SK-N-SH treated with all-trans-retinoic acid at 6 μM for 48 hours (cell line): ENCODE results near the gene SLC4A11.

ENCODE experiments used
- ARNTL ChIP-seq: fragments of 450-650 bp; formaldehyde crosslinking; IDR thresholded peaks from 2 replicates; pipeline ENCODE4 v1.5.0; 2020; ENCODE audit warnings: low read depth, mild to moderate bottlenecking, moderate library complexity, borderline replicate concordance
- BACH2 ChIP-seq: fragments of 250-450 bp; sonication (Bioruptor Pico); IDR thresholded peaks from 2 replicates; pipeline ENCODE4 v1.9.0; 2021; ENCODE audit warnings: mild to moderate bottlenecking, borderline replicate concordance
- CSDC2 ChIP-seq: fragments of 250-450 bp; sonication (Bioruptor Pico); IDR thresholded peaks from 2 replicates; pipeline ENCODE4 v1.5.0; 2020; ENCODE audit warnings: mild to moderate bottlenecking, moderate library complexity
- ESRRG ChIP-seq: fragments of 250-450 bp; sonication (Bioruptor Pico); IDR thresholded peaks from 2 replicates; pipeline ENCODE4 v1.6.1; 2021; ENCODE audit warnings: mild to moderate bottlenecking
- GLIS3 ChIP-seq: fragments of 250-450 bp; sonication (Bioruptor Pico); IDR thresholded peaks from 2 replicates; pipeline ENCODE4 v1.5.0; 2020; ENCODE audit warnings: mild to moderate bottlenecking, moderate library complexity
- OSR1 ChIP-seq: fragments of 250-450 bp; sonication (Bioruptor Pico); IDR thresholded peaks from 2 replicates; pipeline ENCODE4 v1.8.0; 2022; ENCODE audit warnings: moderate library complexity, mild to moderate bottlenecking, inconsistent platforms
- PPARA ChIP-seq: fragments of 250-450 bp; sonication (Bioruptor Pico); IDR thresholded peaks from 2 replicates; pipeline ENCODE4 v1.5.0; 2020; ENCODE audit warnings: mild to moderate bottlenecking, borderline replicate concordance
- RARB ChIP-seq: fragments of 250-450 bp; sonication (Bioruptor Pico); IDR thresholded peaks from 2 replicates; pipeline ENCODE4 v1.8.0; 2021; ENCODE audit warnings: mild to moderate bottlenecking, moderate library complexity
- ZFP3 ChIP-seq: fragments of 250-450 bp; sonication (Bioruptor Pico); IDR thresholded peaks from 2 replicates; pipeline ENCODE4 v1.5.0; 2020; ENCODE audit warnings: mild to moderate bottlenecking, moderate library complexity
- ZFP30 ChIP-seq: fragments of 450-650 bp; formaldehyde crosslinking; IDR thresholded peaks from 2 replicates; pipeline ENCODE4 v1.5.0; 2022; ENCODE audit warnings: mild to moderate bottlenecking, moderate library complexity
- TF ChIP-seq, protein P1 (sequence below): fragments of 250-450 bp; sonication (Bioruptor Pico); IDR thresholded peaks from 2 replicates; pipeline ENCODE4 v1.5.0; 2020; ENCODE audit warnings: mild to moderate bottlenecking, moderate library complexity
- TF ChIP-seq, protein P2 (sequence below): fragments of 250-450 bp; sonication (Bioruptor Pico); IDR thresholded peaks from 2 replicates; pipeline ENCODE4 v1.8.0; 2020; ENCODE audit warnings: mild to moderate bottlenecking, moderate library complexity, borderline replicate concordance

DNA sequence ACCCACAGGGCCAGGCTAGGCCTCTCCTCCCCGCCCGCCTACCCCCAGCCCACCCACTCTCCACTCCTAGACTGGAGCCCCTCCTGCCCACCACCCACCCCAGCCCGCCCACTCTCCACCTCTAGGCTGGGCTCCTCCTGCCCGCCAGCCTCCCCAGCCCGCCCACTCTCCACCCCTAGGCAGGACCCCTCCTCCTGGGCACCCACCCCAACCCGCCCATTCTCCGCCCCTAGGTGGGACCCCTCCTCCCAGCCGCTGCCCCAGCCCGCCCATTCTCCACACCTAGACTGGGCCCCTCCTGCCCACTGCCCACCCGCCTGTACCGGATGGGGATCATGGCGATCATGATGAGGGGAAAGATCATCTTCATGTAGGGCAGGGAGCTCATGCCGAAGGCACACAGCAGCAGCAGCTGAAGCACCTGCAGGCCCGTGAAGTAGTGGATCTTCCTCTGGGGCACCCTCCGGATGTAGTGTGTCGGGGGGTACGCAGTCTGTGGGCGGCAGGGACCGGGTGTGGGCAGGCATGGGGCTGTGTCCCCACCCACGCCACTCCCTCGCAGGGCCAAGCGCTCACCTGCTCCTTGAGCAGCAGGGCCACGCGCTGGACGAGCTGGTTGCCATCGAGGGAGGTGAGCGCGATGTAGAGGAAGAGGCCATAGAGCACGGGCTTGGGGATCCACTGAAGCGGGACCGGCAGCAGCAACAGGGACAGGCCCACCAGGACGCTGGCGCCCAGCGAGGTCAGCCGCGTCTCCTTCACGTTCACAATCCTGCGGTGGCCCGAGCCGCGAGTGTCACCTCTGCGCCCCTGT lies 10.8 kb downstream of the SLC4A11 start:
- TF ChIP-seq, protein P1, sequence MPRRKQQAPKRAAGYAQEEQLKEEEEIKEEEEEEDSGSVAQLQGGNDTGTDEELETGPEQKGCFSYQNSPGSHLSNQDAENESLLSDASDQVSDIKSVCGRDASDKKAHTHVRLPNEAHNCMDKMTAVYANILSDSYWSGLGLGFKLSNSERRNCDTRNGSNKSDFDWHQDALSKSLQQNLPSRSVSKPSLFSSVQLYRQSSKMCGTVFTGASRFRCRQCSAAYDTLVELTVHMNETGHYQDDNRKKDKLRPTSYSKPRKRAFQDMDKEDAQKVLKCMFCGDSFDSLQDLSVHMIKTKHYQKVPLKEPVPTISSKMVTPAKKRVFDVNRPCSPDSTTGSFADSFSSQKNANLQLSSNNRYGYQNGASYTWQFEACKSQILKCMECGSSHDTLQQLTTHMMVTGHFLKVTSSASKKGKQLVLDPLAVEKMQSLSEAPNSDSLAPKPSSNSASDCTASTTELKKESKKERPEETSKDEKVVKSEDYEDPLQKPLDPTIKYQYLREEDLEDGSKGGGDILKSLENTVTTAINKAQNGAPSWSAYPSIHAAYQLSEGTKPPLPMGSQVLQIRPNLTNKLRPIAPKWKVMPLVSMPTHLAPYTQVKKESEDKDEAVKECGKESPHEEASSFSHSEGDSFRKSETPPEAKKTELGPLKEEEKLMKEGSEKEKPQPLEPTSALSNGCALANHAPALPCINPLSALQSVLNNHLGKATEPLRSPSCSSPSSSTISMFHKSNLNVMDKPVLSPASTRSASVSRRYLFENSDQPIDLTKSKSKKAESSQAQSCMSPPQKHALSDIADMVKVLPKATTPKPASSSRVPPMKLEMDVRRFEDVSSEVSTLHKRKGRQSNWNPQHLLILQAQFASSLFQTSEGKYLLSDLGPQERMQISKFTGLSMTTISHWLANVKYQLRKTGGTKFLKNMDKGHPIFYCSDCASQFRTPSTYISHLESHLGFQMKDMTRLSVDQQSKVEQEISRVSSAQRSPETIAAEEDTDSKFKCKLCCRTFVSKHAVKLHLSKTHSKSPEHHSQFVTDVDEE = no peak
- TF ChIP-seq, protein P2, sequence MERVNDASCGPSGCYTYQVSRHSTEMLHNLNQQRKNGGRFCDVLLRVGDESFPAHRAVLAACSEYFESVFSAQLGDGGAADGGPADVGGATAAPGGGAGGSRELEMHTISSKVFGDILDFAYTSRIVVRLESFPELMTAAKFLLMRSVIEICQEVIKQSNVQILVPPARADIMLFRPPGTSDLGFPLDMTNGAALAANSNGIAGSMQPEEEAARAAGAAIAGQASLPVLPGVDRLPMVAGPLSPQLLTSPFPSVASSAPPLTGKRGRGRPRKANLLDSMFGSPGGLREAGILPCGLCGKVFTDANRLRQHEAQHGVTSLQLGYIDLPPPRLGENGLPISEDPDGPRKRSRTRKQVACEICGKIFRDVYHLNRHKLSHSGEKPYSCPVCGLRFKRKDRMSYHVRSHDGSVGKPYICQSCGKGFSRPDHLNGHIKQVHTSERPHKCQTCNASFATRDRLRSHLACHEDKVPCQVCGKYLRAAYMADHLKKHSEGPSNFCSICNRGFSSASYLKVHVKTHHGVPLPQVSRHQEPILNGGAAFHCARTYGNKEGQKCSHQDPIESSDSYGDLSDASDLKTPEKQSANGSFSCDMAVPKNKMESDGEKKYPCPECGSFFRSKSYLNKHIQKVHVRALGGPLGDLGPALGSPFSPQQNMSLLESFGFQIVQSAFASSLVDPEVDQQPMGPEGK (CRISPR knock-in tag) = no peak
- TF ChIP-seq PPARA (CRISPR knock-in tag) = no peak
- TF ChIP-seq ARNTL (CRISPR knock-in tag) = no peak
- no peak for TF ChIP-seq ZFP30 (CRISPR knock-in tag)
- TF ChIP-seq ZFP3 = no peak
- TF ChIP-seq RARB = no peak
- TF ChIP-seq ESRRG (CRISPR knock-in tag) = no peak
- no peak for TF ChIP-seq GLIS3
- no peak for TF ChIP-seq CSDC2 (CRISPR knock-in tag)
- TF ChIP-seq OSR1 = no peak
- no peak for TF ChIP-seq BACH2 (CRISPR knock-in tag)
